HG03575 (cell line): ENCODE measurements around the gene RBM20.
"Not testable (repeated sequence)": the region's sequence is repeated elsewhere in the genome, so short reads cannot be mapped to it uniquely, and the experiment has no call there.

Experiments used
- ATAC-seq: cut with Tn5 transposase; IDR thresholded peaks from one replicate; pipeline ENCODE4 v1.9.1; 2021; ENCODE audit not compliant: unreplicated experiment, insufficient number of reproducible peaks, low FRiP score; ENCODE audit errors: extremely low read depth

The RBM20 gene

GRCh38 chr10:110721406-110722038, 77.4 kb downstream of the RBM20 start:
- ATAC-seq = no peak

GRCh38 chr10:110723224-110723891, 79.2 kb downstream of the RBM20 start:
- no peak for ATAC-seq

GRCh38 chr10:110724116-110724921, 80.2 kb downstream of the RBM20 start:
- ATAC-seq = no peak

- no peak for ATAC-seq
These were observed 80.8 kb downstream of the RBM20 start for GRCh38 chr10:110724937-110725336.

- ATAC-seq = no peak
These were observed 81.9 kb downstream of the RBM20 start for GRCh38 chr10:110725801-110726630.

- ATAC-seq = not testable (repeated sequence)
These were observed 83.6 kb downstream of the RBM20 start for GRCh38 chr10:110727785-110728184.

GRCh38 chr10:110730345-110731050, 86.4 kb downstream of the RBM20 start:
- ATAC-seq = no peak

GRCh38 chr10:110733218-110733952, 89.2 kb downstream of the RBM20 start:
- no peak for ATAC-seq

GRCh38 chr10:110735620-110736027, 91.5 kb downstream of the RBM20 start:
- ATAC-seq = no peak

GRCh38 chr10:110737886-110738634, 93.9 kb downstream of the RBM20 start:
- ATAC-seq = no peak

GRCh38 chr10:110739811-110740271, 95.7 kb downstream of the RBM20 start:
- ATAC-seq = no peak

- no peak for ATAC-seq
These were observed 98.7 kb downstream of the RBM20 start for GRCh38 chr10:110742801-110743200.

GRCh38 chr10:110744782-110745181, 100.6 kb downstream of the RBM20 start:
- ATAC-seq = no peak

- no peak for ATAC-seq
These were observed 102.2 kb downstream of the RBM20 start for GRCh38 chr10:110746254-110746826.

GRCh38 chr10:110746969-110747608, 103.0 kb downstream of the RBM20 start:
- ATAC-seq = no peak

- no peak for ATAC-seq
These were observed 103.7 kb downstream of the RBM20 start for GRCh38 chr10:110747609-110748464.
